Body of pancreas (tissue), 4 donors: ENCODE data around the gene MMADHC. TPM values are rescaled to one million over a fixed set of nuclear protein-coding genes. Genes with fewer than 3 reads are reported as not detected.

ENCODE experiments used
- ATAC-seq: fragments of 150-250 bp; one replicate; pipeline ENCODE4 v1.9.1; 2016
- DNase-seq, 4 donors: peaks; one replicate each; pipeline ENCODE4 v3.0.0-alpha.2; 2019
- H3K27ac ChIP-seq, 4 donors: fragments of 200-600 bp; sonication (generic); 1 replicate in 3 of 4; 2 replicates in 1 of 4; pipeline versions ENCODE4 v1.5.1 to v1.6.1; 2016 to 2019; ENCODE audit warnings: mild to moderate bottlenecking in 1 of 4, mixed read lengths in 1 of 4, moderate library complexity in 1 of 4
- H3K27me3 ChIP-seq, 2 donors: fragments of 200-600 bp; sonication (generic); one replicate each; pipeline ENCODE4 v1.6.0; 2016; ENCODE audit warnings: mild to moderate bottlenecking in 1 of 2
- H3K36me3 ChIP-seq, 2 donors: fragments of 200-600 bp; sonication (generic); replicated peaks in 1 of 2; 2 replicates each; pipeline ENCODE4 v1.5.1; 2016; ENCODE audit warnings: low read depth in 2 of 2; ENCODE audit not compliant: insufficient read depth in 1 of 2
- H3K4me1 ChIP-seq: fragments of 200-600 bp; sonication (generic); one replicate; pipeline ENCODE4 v1.6.0; 2016
- H3K4me3 ChIP-seq, 2 donors: fragments of 200-600 bp; sonication (generic); 1 replicate in 1 of 2; 2 replicates in 1 of 2; pipeline ENCODE4 v1.5.1; 2016 to 2019
- H3K9me3 ChIP-seq, 3 donors: fragments of 200-600 bp; sonication (generic); 1 replicate in 2 of 3; 2 replicates in 1 of 3; pipeline ENCODE4 v1.5.1; 2016
- POLR2A ChIP-seq, 3 donors: fragments of 450-650 bp; IDR thresholded peaks; one replicate each; pipeline ENCODE4 v1.6.1; 2016; ENCODE audit warnings: antibody characterized with exemption in 3 of 3, mild to moderate bottlenecking in 2 of 3
- WGBS, 2 donors: methylation state at CpG; one replicate each; pipeline ENCODE4 v1.1.5; 2017; 5-methylcytosine and 5-hydroxymethylcytosine counted together
- intact Hi-C: fragments of 100-400 bp; cut with DNase I; formaldehyde crosslinking; loops from one replicate; pipeline ENCODE4 v1.15.1; 2023
- total RNA-seq, 2 donors: library from RNA; depleted of rRNA; stranded (reverse); fragments of >200 nt; gene quantifications; one replicate each; pipeline ENCODE4 v1.1.0, GENCODE V29; 2016
- TF ChIP-seq, protein P1 (sequence below), 7 experiments: fragments of 450-650 bp in 4 of 7; fragments of 200-600 bp in 3 of 7; sonication (generic) in 3 of 7; IDR thresholded peaks; one replicate each; pipeline ENCODE4 v1.5.1; 2016 to 2019; ENCODE audit warnings: antibody characterized with exemption in 7 of 7

Gene MMADHC
- total RNA-seq, 2 donors from 2014 or later: 33.6 to 52.9 TPM

DNA sequence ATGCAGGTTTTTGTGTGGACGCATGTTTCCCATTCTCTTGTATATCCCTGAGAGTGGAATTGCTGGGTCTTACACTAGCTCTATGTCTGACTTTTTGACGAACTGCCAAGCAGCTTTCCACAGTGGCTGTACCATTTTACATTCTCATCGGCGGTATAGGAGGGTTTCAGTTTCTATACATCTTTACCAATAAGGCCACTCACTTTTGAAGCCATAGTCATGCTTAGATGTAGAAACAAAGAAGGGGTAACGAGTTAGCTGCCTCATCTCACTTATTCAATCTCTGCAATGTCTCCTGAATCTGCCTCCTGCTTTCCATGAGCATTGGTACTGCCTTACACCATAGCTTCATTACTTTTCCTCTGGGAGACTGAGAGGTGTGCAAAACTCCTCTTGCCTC is 47.4 kb downstream of the MMADHC start:
- TF ChIP-seq POLR2A (IDR thresholded peaks at IDR 0.05): no peak
- TF ChIP-seq, protein P1, sequence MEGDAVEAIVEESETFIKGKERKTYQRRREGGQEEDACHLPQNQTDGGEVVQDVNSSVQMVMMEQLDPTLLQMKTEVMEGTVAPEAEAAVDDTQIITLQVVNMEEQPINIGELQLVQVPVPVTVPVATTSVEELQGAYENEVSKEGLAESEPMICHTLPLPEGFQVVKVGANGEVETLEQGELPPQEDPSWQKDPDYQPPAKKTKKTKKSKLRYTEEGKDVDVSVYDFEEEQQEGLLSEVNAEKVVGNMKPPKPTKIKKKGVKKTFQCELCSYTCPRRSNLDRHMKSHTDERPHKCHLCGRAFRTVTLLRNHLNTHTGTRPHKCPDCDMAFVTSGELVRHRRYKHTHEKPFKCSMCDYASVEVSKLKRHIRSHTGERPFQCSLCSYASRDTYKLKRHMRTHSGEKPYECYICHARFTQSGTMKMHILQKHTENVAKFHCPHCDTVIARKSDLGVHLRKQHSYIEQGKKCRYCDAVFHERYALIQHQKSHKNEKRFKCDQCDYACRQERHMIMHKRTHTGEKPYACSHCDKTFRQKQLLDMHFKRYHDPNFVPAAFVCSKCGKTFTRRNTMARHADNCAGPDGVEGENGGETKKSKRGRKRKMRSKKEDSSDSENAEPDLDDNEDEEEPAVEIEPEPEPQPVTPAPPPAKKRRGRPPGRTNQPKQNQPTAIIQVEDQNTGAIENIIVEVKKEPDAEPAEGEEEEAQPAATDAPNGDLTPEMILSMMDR (IDR thresholded peaks at IDR 0.05): no peak
- Histone ChIP-seq H3K4me1 (no peaks in the 10 kb centered on the region), H3K27me3 (no peaks in the 10 kb centered on the region), H3K4me3 (no peak overlapping the region), H3K27ac (no peak overlapping the region), H3K36me3 (no peaks in the 10 kb centered on the region), H3K9me3 (no peaks in the 10 kb centered on the region)
- whole genome bisulfite sequencing, 2 donors: 66 to 75% methylated on average over 5 of the region's 5 CpGs
- no peak for DNase-seq
- intact Hi-C loops: no loop called here
- no peak for ATAC-seq

DNA sequence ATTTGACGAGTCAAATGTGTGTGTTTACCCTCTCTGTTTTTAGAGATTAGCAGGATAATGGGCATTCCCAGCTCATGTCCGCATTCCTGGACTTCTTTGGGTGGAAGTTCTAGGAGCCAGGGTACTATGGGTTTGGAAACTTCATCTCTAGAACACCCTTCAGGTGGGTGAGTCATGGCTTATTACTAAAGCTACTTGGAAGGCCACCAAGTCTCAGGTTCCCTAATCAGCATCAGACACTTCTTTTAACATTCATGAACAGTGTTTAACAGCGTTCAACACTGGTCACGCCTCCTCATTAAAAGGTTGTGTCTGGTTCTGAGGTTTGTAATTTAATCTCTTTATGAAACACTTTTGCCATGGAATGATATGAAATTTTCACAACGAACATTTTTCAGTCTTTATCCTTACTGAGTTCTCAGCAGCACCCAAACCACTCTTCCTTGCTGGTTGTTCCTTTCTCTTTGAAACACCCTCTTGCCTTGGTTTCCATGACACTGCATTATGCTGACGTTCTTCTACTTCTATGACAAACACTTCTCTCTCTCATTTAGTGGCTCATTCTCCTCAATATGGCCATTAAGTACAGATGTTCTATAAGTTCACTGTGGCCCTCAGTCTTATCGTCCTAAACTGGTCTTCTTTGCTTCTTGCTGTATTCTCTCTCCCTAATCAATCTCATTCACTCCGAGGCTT is 49.3 kb downstream of the MMADHC start:
- no peak for ATAC-seq
- intact Hi-C loops: no loop called here
- no peak for DNase-seq

DNA sequence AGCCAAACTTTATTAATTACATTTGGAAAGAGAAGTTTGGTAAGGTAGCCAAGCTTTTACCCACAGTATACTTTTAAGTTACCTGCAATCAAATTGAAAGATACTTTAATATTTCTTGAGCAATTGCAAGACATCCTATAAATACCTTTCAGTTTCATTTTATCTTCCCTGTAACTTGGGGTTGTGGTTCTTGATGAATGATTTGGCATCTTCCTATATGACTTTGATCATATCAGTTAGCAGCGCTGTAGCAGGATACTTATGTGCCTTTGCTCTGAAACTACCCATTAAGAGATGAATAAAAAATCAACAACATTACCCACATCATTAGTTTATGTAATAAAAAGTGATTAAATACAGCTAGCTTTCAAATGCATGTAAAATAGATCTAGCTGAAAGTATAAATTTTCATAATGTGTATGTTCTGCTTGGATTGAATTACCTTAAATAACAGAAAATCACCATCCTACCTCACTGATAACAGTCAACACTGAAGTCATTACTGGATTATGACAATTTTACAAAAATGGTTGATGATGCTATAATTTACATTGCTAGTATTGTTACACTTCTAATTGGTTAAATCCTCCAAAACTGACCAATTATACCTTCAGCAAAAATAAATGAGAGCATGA is 50.4 kb downstream of the MMADHC start:
- H3K4me3 ChIP-seq: no peak overlapping the region
- H3K36me3 ChIP-seq: no peaks in the 10 kb centered on the region
- H3K4me1 ChIP-seq: no peaks in the 10 kb centered on the region
- H3K9me3 ChIP-seq: no peaks in the 10 kb centered on the region
- DNase-seq (no peak), ATAC-seq (no peak)
- no peaks in the 10 kb centered on the region for H3K27me3 ChIP-seq
- no peak overlapping the region for H3K27ac ChIP-seq
- WGBS, 2 donors: 0 to 2% methylated on average over 1 of the region's 1 CpG
- TF ChIP-seq, protein P1 (IDR thresholded peaks at IDR 0.05): no peak
- TF ChIP-seq POLR2A (IDR thresholded peaks at IDR 0.05): no peak
- intact Hi-C loops: no loop called here

More for the DNA sequence above, 49.3 kb downstream of the MMADHC start:
- no peaks in the 10 kb centered on the region for H3K4me1 ChIP-seq
- no peak for TF ChIP-seq POLR2A (IDR thresholded peaks at IDR 0.05)
- TF ChIP-seq, protein P1 (IDR thresholded peaks at IDR 0.05): no peak
- no peaks in the 10 kb centered on the region for H3K9me3 ChIP-seq
- no peak overlapping the region for H3K27ac ChIP-seq
- no peaks in the 10 kb centered on the region for H3K27me3 ChIP-seq
- WGBS, 2 donors: 57 to 71% methylated on average over 7 to 8 of the region's 8 CpGs
- no peak overlapping the region for H3K4me3 ChIP-seq
- H3K36me3 ChIP-seq: no peaks in the 10 kb centered on the region

DNA sequence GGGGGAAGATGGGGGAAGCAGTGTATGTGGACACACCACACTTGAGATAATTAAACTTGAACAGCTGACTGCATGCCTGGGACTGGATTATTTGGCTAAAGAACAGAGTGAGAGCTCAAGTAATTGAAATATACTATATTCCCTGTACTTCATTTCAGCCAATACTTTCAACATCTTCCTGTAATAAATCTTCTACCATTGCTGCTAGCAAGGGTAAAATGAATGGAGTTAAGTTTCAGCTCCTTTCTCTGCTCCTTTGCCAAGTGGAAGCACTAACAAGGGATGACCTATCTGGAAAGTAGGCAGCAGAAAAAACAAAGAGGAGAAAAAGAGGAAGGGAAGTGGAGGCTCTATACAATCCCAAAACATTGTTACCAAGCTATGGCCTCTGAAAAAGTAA is 50.9 kb downstream of the MMADHC start:
- TF ChIP-seq, protein P1 (IDR thresholded peaks at IDR 0.05): no peak
- no peak for TF ChIP-seq POLR2A (IDR thresholded peaks at IDR 0.05)
- Histone ChIP-seq H3K36me3 (no peaks in the 10 kb centered on the region), H3K27ac (no peak overlapping the region), H3K27me3 (no peaks in the 10 kb centered on the region), H3K4me3 (no peak overlapping the region), H3K9me3 (no peaks in the 10 kb centered on the region), H3K4me1 (no peaks in the 10 kb centered on the region)
- DNase-seq (no peak), ATAC-seq (no peak)
- intact Hi-C loops: no loop called here

DNA sequence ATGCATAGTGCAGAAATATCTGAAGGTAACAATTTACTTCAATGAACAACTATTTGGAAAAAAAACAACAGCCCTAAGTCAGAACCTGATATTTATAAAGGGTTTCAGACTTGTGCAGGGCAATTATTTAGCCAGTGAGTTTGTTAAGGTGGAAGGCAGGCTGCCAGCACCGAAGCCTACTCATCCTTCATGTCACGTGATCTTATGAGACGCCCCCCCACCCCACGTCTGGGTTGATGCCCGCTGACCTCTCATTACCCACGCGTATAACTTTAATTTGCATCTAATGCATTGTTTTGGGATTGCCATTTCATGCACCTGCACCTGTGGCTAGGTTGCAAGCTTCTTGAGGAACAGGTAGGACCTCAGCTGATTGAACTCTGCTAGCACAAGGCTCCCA is 52.9 kb downstream of the MMADHC start:
- H3K9me3 ChIP-seq: no peaks in the 10 kb centered on the region
- intact Hi-C loops: no loop called here
- TF ChIP-seq POLR2A (IDR thresholded peaks at IDR 0.05): no peak
- TF ChIP-seq, protein P1 (IDR thresholded peaks at IDR 0.05): no peak
- ATAC-seq (no peak), DNase-seq (no peak)
- no peaks in the 10 kb centered on the region for H3K27me3 ChIP-seq
- WGBS, 2 donors: 65 to 68% methylated on average over 7 of the region's 7 CpGs
- H3K4me1 ChIP-seq: no peaks in the 10 kb centered on the region
- no peak overlapping the region for H3K4me3 ChIP-seq
- no peaks in the 10 kb centered on the region for H3K36me3 ChIP-seq
- no peak overlapping the region for H3K27ac ChIP-seq
